Activated CD4-positive, alpha-beta memory T cell treated with anti-CD3 and anti-CD28 coated beads, Interleukin-2, amount 10 ng/mL, durations not matched to agents 7 days and 5 days (primary cell): Measurements from ENCODE around the gene ZNF385D. TPM values are rescaled to one million over a fixed set of nuclear protein-coding genes. Genes with fewer than 3 reads are reported as not detected.

ENCODE experiments used
- CTCF ChIA-PET: fragments of 350-600 bp; sonication (Branson Sonifier 250); formaldehyde crosslinking; loops from one replicate; lab custom pipeline; 2021; ENCODE audit warnings: antibody characterized with exemption, inconsistent platforms; lab: Charles Lee
- POLR2A ChIA-PET: fragments of 350-600 bp; sonication (Branson Sonifier 250); formaldehyde crosslinking; loops from one replicate; lab custom pipeline; 2021; ENCODE audit warnings: antibody characterized with exemption; lab: Charles Lee
- DNase-seq: peaks from one replicate; pipeline ENCODE4 v3.0.0-alpha.2; 2020
- H3K27ac Mint-ChIP-seq: one replicate; pipeline ENCODE4 v1.8.0; 2021; ENCODE audit warnings: mild to moderate bottlenecking, mixed read lengths
- H3K27me3 Mint-ChIP-seq: one replicate; pipeline ENCODE4 v1.8.0; 2021; ENCODE audit warnings: mixed read lengths
- H3K36me3 Mint-ChIP-seq: one replicate; pipeline ENCODE4 v1.8.0; 2021; ENCODE audit warnings: low read depth, mixed read lengths
- H3K4me1 Mint-ChIP-seq: one replicate; pipeline ENCODE4 v1.8.0; 2021; ENCODE audit warnings: mixed read lengths
- H3K4me3 Mint-ChIP-seq: one replicate; pipeline ENCODE4 v1.8.0; 2021; ENCODE audit warnings: mild to moderate bottlenecking, mixed read lengths
- H3K9me3 Mint-ChIP-seq: one replicate; pipeline ENCODE4 v1.8.0; 2021; ENCODE audit warnings: mixed read lengths
- total RNA-seq, 2 experiments: library from RNA; stranded (reverse); gene quantifications; one replicate each; pipeline ENCODE4 v1.2.3, GENCODE V29; 2021

ZNF385D gene, protein sequence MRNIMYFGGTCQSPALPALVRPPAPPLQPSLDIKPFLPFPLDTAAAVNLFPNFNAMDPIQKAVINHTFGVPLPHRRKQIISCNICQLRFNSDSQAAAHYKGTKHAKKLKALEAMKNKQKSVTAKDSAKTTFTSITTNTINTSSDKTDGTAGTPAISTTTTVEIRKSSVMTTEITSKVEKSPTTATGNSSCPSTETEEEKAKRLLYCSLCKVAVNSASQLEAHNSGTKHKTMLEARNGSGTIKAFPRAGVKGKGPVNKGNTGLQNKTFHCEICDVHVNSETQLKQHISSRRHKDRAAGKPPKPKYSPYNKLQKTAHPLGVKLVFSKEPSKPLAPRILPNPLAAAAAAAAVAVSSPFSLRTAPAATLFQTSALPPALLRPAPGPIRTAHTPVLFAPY
- not detected for total RNA-seq

DNA sequence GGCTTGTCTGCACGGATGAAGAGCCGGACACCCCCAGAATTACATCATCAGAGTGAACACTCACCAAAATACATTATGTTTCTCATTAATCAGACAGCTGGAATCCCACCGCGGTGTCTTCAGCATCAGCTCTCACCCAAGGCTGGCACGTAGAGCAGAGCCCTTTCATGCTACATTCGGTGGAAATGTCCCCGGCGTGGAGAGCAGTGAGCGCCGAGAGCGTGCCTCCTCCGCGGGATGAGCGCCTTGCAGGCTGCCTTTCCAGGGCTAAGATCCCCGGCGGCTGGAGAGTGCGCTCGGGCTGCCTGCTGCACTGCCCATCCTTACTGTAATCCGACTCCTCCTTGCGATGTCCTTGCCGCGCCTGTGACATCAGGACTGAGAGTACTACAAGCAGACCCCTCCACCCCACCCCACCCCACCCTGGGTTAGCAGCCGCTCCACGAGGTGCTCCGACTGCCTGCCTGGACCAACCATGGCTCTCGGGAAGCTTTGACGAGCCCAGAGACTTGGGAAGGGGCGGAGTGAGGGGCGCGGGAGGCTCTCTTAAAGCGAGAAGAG lies at the start of gene ZNF385D:
TSS of gene ZNF385D (minus strand) at position 380 of the 561 bp plus-strand sequence. CDS start at position 86, 294 bp downstream.
- CTCF ChIA-PET = no interaction called here
- Mint-ChIP-seq H3K4me1 (no peaks in the 10 kb centered on the region), H3K9me3 (peaks cover 3% of the 10 kb centered on the region), H3K36me3 (no peaks in the 10 kb centered on the region), H3K27ac (no peak within 1 kb of the TSS), H3K4me3 (no peak within 1 kb of the TSS), H3K27me3 (no peaks in the 10 kb centered on the region)
- POLR2A ChIA-PET = no interaction called here
- DNase-seq = no peak

GRCh38 chr3:21798356-21799088 lies 47.5 kb upstream of the ZNF385D start:
- H3K4me3 Mint-ChIP-seq = no peak overlapping the region
- CTCF ChIA-PET = no interaction called here
- no peak for DNase-seq
- no peaks in the 10 kb centered on the region for H3K36me3 Mint-ChIP-seq
- H3K27ac Mint-ChIP-seq = no peak overlapping the region
- POLR2A ChIA-PET = no interaction called here
- peaks cover 5% of the 10 kb centered on the region for H3K9me3 Mint-ChIP-seq
- no peaks in the 10 kb centered on the region for H3K27me3 Mint-ChIP-seq
- H3K4me1 Mint-ChIP-seq = no peaks in the 10 kb centered on the region

DNA sequence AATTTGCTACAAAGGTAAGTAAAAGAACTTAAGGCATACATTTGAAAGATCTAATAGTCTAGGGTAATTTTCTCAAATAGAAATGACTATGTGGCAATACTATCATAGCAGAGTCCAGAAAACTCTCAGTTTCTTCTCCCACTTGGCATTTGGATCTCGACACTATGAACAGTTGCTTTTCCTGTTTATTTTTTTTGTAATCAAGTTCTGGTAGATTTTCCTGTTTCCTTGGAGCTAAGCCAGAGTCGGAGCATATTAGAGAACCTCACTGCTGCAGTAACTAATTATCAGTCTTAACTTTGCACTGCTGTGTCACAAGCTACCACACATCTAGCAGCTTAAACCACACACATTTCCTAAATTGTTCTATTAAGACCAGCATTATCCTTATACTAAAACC lies 44.9 kb upstream of the ZNF385D start:
- DNase-seq = no peak
- ChIA-PET CTCF (no interaction called here), POLR2A (no interaction called here)
- Mint-ChIP-seq H3K27me3 (no peaks in the 10 kb centered on the region), H3K27ac (no peak overlapping the region), H3K9me3 (peaks cover 5% of the 10 kb centered on the region), H3K36me3 (no peaks in the 10 kb centered on the region), H3K4me3 (no peak overlapping the region), H3K4me1 (no peaks in the 10 kb centered on the region)

DNA sequence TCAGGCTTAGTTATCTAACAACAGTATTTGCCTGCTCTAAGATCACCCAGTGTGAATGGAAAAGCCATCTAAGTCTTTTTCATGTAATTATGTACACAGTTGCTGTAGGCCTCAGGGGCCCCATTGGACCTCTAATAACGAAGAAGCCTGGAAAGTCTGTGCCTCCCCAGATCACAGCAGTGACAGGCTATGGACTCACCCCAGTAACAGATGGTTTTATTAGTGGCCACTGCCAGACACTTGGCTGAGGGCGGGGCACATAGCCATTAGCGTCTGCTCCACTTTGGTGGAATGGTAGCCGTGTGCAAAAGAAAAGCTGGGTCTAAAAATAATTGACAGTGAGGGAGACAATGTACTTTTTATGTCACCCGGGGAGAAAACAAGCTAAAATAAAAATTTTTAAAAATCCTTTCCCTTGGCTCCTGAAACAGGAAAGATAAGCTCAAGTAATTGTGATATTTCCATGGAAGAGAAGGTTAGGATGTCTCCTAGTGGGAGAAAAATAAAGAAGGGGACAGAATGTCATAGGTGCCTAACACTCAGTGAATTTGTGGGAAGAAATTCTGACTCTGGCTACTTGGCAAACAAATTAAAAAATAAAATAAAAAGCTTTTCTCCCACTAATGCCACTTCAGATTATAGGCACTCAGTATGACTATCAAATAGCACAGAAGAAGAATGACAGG lies 44.3 kb upstream of the ZNF385D start:
- Mint-ChIP-seq H3K36me3 (no peaks in the 10 kb centered on the region), H3K27me3 (no peaks in the 10 kb centered on the region), H3K9me3 (peaks cover 5% of the 10 kb centered on the region), H3K4me3 (no peak overlapping the region), H3K27ac (no peak overlapping the region), H3K4me1 (no peaks in the 10 kb centered on the region)
- CTCF ChIA-PET = no interaction called here
- POLR2A ChIA-PET = no interaction called here
- no peak for DNase-seq

GRCh38 chr3:21794291-21794690 lies 43.3 kb upstream of the ZNF385D start:
- no peaks in the 10 kb centered on the region for H3K36me3 Mint-ChIP-seq
- CTCF ChIA-PET = no interaction called here
- no peaks in the 10 kb centered on the region for H3K27me3 Mint-ChIP-seq
- POLR2A ChIA-PET = no interaction called here
- H3K27ac Mint-ChIP-seq = no peak overlapping the region
- no peaks in the 10 kb centered on the region for H3K4me1 Mint-ChIP-seq
- no peak overlapping the region for H3K4me3 Mint-ChIP-seq
- no peak for DNase-seq
- peaks cover 5% of the 10 kb centered on the region for H3K9me3 Mint-ChIP-seq

GRCh38 chr3:21792176-21792575 lies 41.2 kb upstream of the ZNF385D start:
- no peaks in the 10 kb centered on the region for H3K36me3 Mint-ChIP-seq
- H3K4me3 Mint-ChIP-seq = no peak overlapping the region
- DNase-seq = no peak
- H3K9me3 Mint-ChIP-seq = peaks cover 10% of the 10 kb centered on the region
- CTCF ChIA-PET = no interaction called here
- H3K4me1 Mint-ChIP-seq = no peaks in the 10 kb centered on the region
- POLR2A ChIA-PET = no interaction called here
- H3K27ac Mint-ChIP-seq = no peak overlapping the region
- H3K27me3 Mint-ChIP-seq = no peaks in the 10 kb centered on the region

DNA sequence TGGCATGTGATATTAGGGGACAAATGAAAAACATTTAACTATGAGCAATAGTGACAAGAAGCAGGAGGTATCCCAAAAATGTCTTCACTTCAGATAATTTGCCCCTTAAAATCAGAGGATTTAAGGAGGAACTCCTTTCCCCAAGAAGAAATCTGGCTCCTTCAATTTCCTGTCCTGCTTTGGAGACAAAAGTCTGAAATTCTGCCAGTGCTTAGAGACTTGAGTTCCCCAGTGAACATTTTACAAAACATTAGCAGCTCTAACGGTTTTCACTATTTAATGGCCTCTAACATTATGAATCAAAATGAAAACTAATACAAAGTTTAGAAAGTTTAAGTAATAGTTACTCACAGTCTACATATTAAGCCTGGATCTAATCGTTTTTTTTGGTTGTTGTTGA lies 40.3 kb upstream of the ZNF385D start:
- POLR2A ChIA-PET = no interaction called here
- Mint-ChIP-seq H3K36me3 (no peaks in the 10 kb centered on the region), H3K4me3 (no peak overlapping the region), H3K27ac (no peak overlapping the region), H3K4me1 (no peaks in the 10 kb centered on the region), H3K27me3 (no peaks in the 10 kb centered on the region), H3K9me3 (peaks cover 14% of the 10 kb centered on the region)
- DNase-seq = no peak
- CTCF ChIA-PET = no interaction called here

DNA sequence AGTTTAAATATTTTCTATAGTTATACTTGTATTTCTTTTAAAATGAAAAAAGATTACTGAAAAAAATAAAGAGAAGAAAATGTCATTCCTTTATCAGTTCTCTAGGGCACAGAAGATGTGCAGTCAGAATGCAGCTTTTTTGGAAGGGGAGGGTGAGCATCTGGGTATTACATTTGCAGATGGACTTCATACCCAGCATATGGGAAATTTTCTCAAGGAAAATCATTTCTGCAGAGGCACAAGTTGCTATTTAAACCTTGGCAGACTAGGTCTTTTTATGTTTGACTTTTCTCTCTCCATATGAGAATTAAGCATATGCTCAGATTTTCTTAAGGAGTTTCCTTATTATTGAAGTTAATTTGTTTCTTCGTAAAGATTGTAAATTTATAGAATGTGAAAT lies 39.5 kb upstream of the ZNF385D start:
- no peaks in the 10 kb centered on the region for H3K4me1 Mint-ChIP-seq
- peaks cover 18% of the 10 kb centered on the region for H3K9me3 Mint-ChIP-seq
- no peaks in the 10 kb centered on the region for H3K27me3 Mint-ChIP-seq

GRCh38 chr3:21789730-21790129 lies 38.7 kb upstream of the ZNF385D start:
- no peak overlapping the region for H3K4me3 Mint-ChIP-seq
- peaks cover 18% of the 10 kb centered on the region for H3K9me3 Mint-ChIP-seq
- no peaks in the 10 kb centered on the region for H3K36me3 Mint-ChIP-seq

More for the DNA sequence above, 39.5 kb upstream of the ZNF385D start:
- no peak for DNase-seq
- no peak overlapping the region for H3K4me3 Mint-ChIP-seq
- ChIA-PET POLR2A (no interaction called here), CTCF (no interaction called here)
- no peaks in the 10 kb centered on the region for H3K36me3 Mint-ChIP-seq
- H3K27ac Mint-ChIP-seq = no peak overlapping the region

GRCh38 chr3:21786438-21786797 lies 35.4 kb upstream of the ZNF385D start:
- DNase-seq = no peak
- no peaks in the 10 kb centered on the region for H3K36me3 Mint-ChIP-seq
- H3K27ac Mint-ChIP-seq = no peak overlapping the region
- POLR2A ChIA-PET = no interaction called here
- no peak overlapping the region for H3K4me3 Mint-ChIP-seq
- CTCF ChIA-PET = no interaction called here
- no peaks in the 10 kb centered on the region for H3K27me3 Mint-ChIP-seq
- H3K4me1 Mint-ChIP-seq = no peaks in the 10 kb centered on the region
- peaks cover 13% of the 10 kb centered on the region for H3K9me3 Mint-ChIP-seq

More at GRCh38 chr3:21789730-21790129, 38.7 kb upstream of the ZNF385D start:
- ChIA-PET CTCF (no interaction called here), POLR2A (no interaction called here)
- Mint-ChIP-seq H3K4me1 (no peaks in the 10 kb centered on the region), H3K27ac (no peak overlapping the region), H3K27me3 (no peaks in the 10 kb centered on the region)
- DNase-seq = no peak

DNA sequence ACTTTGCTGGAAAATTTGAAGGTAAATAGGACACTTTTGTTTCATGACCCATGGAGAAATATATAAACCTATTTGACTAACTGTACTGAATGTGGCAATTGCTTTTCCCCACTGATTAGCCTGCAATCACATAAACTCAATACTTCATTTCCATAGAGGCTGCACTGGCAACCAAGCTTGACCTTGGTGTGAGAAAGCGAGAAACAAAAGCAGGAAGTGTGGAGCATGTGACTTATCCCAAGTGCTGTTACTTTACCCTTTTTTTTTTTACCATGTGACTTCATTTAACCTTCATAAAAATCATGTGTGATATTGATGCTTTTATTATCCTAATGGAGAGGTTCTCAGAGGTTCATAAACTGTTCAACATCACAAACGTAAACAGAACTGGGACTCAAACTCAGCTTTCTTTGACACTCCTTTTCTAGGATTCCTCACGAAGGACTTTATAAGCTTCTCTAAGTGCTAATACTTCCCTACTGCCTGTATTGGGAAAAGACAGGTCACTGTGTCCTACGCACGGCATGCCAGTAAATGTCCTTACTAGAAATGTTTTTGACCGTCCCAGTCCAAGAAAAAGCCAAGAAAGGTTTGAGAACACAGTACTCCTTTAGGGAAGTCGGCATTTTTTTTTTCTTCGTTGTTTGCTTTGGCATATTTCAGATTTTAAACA lies 34.9 kb upstream of the ZNF385D start:
- Mint-ChIP-seq H3K4me3 (no peak overlapping the region), H3K36me3 (no peaks in the 10 kb centered on the region), H3K27ac (no peak overlapping the region), H3K27me3 (no peaks in the 10 kb centered on the region), H3K9me3 (peaks cover 14% of the 10 kb centered on the region), H3K4me1 (no peaks in the 10 kb centered on the region)
- DNase-seq = no peak
- POLR2A ChIA-PET = no interaction called here
- CTCF ChIA-PET = no interaction called here

- Mint-ChIP-seq H3K9me3 (peaks cover 14% of the 10 kb centered on the region), H3K36me3 (no peaks in the 10 kb centered on the region), H3K27ac (no peak overlapping the region), H3K4me3 (no peak overlapping the region), H3K27me3 (no peaks in the 10 kb centered on the region), H3K4me1 (no peaks in the 10 kb centered on the region)
- no peak for DNase-seq
- POLR2A ChIA-PET = no interaction called here
- CTCF ChIA-PET = no interaction called here
Measured at GRCh38 chr3:21783839-21784238, 32.8 kb upstream of the ZNF385D start.

GRCh38 chr3:21781355-21781754 lies 30.3 kb upstream of the ZNF385D start:
- Mint-ChIP-seq H3K27ac (no peak overlapping the region), H3K27me3 (no peaks in the 10 kb centered on the region), H3K4me3 (no peak overlapping the region), H3K4me1 (no peaks in the 10 kb centered on the region), H3K9me3 (peaks cover 9% of the 10 kb centered on the region), H3K36me3 (no peaks in the 10 kb centered on the region)
- ChIA-PET POLR2A (no interaction called here), CTCF (no interaction called here)
- DNase-seq = no peak
